ENCODE measurements around the gene CMTR1.

CMTR1 gene

GRCh38 chr6:37451441-37452193, 18.6 kb downstream of the CMTR1 start:
- no peak for TF ChIP-seq CTCF (IDR thresholded peaks at IDR 0.05; ENCODE audit: low read depth, low read length)

GRCh38 chr6:37452522-37452921, 19.5 kb downstream of the CMTR1 start:
- TF ChIP-seq CTCF (IDR thresholded peaks at IDR 0.05; ENCODE audit: low read depth, low read length): no peak

More at GRCh38 chr6:37451441-37452193, 18.6 kb downstream of the CMTR1 start:
- no peak overlapping the region for H3K4me3 ChIP-seq (ENCODE audit: low read depth, low read length)

GRCh38 chr6:37454420-37455140, 21.6 kb downstream of the CMTR1 start:
- no peak for TF ChIP-seq CTCF (IDR thresholded peaks at IDR 0.05; ENCODE audit: low read depth, low read length)
- H3K4me3 ChIP-seq (ENCODE audit: low read depth, low read length): no peak overlapping the region

More at GRCh38 chr6:37452522-37452921, 19.5 kb downstream of the CMTR1 start:
- no peak overlapping the region for H3K4me3 ChIP-seq (ENCODE audit: low read depth, low read length)

- H3K4me3 ChIP-seq (ENCODE audit: low read depth, low read length): no peak overlapping the region
- TF ChIP-seq CTCF (IDR thresholded peaks at IDR 0.05; ENCODE audit: low read depth, low read length): no peak
Measured at GRCh38 chr6:37456126-37456525, 23.1 kb downstream of the CMTR1 start.

GRCh38 chr6:37456816-37457560, 24.0 kb downstream of the CMTR1 start:
- no peak overlapping the region for H3K4me3 ChIP-seq (ENCODE audit: low read depth, low read length)
- no peak for TF ChIP-seq CTCF (IDR thresholded peaks at IDR 0.05; ENCODE audit: low read depth, low read length)

- H3K4me3 ChIP-seq (ENCODE audit: low read depth, low read length): no peak overlapping the region
- TF ChIP-seq CTCF (IDR thresholded peaks at IDR 0.05; ENCODE audit: low read depth, low read length): no peak
Measured at GRCh38 chr6:37459981-37460800, 27.2 kb downstream of the CMTR1 start.

All from WI38 (cell line).